Neuronal stem cell (in vitro differentiated cells): ENCODE measurements around the gene HSCB.

Experiments
- DNase-seq: peaks from one replicate; pipeline ENCODE4 v3.0.0-alpha.2; 2013; ENCODE audit warnings: low spot score
- H2AFZ ChIP-seq: one replicate; pipeline ENCODE4 v1.6.1; 2013; ENCODE audit warnings: mild to moderate bottlenecking, low read length, inconsistent platforms
- H2AK5ac ChIP-seq: 2 replicates; pipeline ENCODE4 v1.6.1; 2013; ENCODE audit warnings: low read depth, mild to moderate bottlenecking, inconsistent platforms, low read length, moderate library complexity, mixed read lengths
- H2BK120ac ChIP-seq: 2 replicates; pipeline ENCODE4 v1.6.1; 2013; ENCODE audit warnings: low read depth, mild to moderate bottlenecking, inconsistent platforms, low read length, moderate library complexity, mixed read lengths
- H2BK12ac ChIP-seq: one replicate; pipeline ENCODE4 v1.6.1; 2013; ENCODE audit warnings: low read length, inconsistent platforms
- H2BK15ac ChIP-seq: 2 replicates; pipeline ENCODE4 v1.6.1; 2013; ENCODE audit warnings: mild to moderate bottlenecking, low read length, inconsistent platforms, mixed read lengths
- H2BK5ac ChIP-seq: one replicate; pipeline ENCODE4 v1.6.1; 2013; ENCODE audit warnings: inconsistent platforms, mild to moderate bottlenecking, low read length, moderate library complexity
- H3K14ac ChIP-seq: one replicate; pipeline ENCODE4 v1.6.1; 2013; ENCODE audit warnings: low read length, inconsistent platforms
- H3K18ac ChIP-seq: 2 replicates; pipeline ENCODE4 v1.6.1; 2013; ENCODE audit warnings: low read length, inconsistent platforms
- H3K23ac ChIP-seq: 2 replicates; pipeline ENCODE4 v1.6.1; 2013; ENCODE audit warnings: low read depth, mild to moderate bottlenecking, mixed read lengths, low read length, inconsistent platforms; ENCODE audit not compliant: poor library complexity
- H3K27ac ChIP-seq: replicated peaks from 3 replicates; pipeline ENCODE4 v1.5.1; 2013; ENCODE audit warnings: low read length, inconsistent platforms
- H3K27me3 ChIP-seq, 3 experiments: 2 replicates each; pipeline ENCODE4 v1.6.1; 2013; ENCODE audit warnings: low read length in 3 of 3, mild to moderate bottlenecking in 2 of 3, inconsistent platforms in 1 of 3, low read depth in 1 of 3, mixed read lengths in 1 of 3, moderate library complexity in 1 of 3; ENCODE audit not compliant: control insufficient read depth in 3 of 3, insufficient read depth in 3 of 3
- H3K36me3 ChIP-seq, 2 donors: replicated peaks in 1 of 2; 2 replicates each; pipeline ENCODE4 v1.6.1; 2013; ENCODE audit warnings: low read length in 2 of 2; ENCODE audit not compliant: control insufficient read depth in 2 of 2, insufficient read depth in 2 of 2
- H3K4ac ChIP-seq: 2 replicates; pipeline ENCODE4 v1.6.1; 2013; ENCODE audit warnings: inconsistent platforms, mild to moderate bottlenecking, low read length, moderate library complexity
- H3K4me1 ChIP-seq, 2 donors: 1 replicate in 1 of 2; 2 replicates in 1 of 2; pipeline ENCODE4 v1.6.1; 2013; ENCODE audit warnings: low read length in 2 of 2, low read depth in 1 of 2; ENCODE audit not compliant: control insufficient read depth in 2 of 2, insufficient read depth in 1 of 2
- H3K4me2 ChIP-seq: one replicate; pipeline ENCODE4 v1.6.1; 2013; ENCODE audit warnings: mild to moderate bottlenecking, low read length, inconsistent platforms; ENCODE audit not compliant: insufficient read depth, poor library complexity, severe bottlenecking
- H3K4me3 ChIP-seq, 2 donors: 2 replicates each; pipeline ENCODE4 v1.5.1; 2013; ENCODE audit warnings: low read length in 2 of 2, mild to moderate bottlenecking in 2 of 2, inconsistent platforms in 1 of 2, moderate library complexity in 1 of 2
- H3K79me1 ChIP-seq: one replicate; pipeline ENCODE4 v1.6.1; 2013; ENCODE audit warnings: low read depth, mild to moderate bottlenecking, inconsistent platforms, low read length, moderate library complexity
- H3K9ac ChIP-seq: one replicate; pipeline ENCODE4 v1.6.1; 2013; ENCODE audit warnings: mild to moderate bottlenecking, low read depth, low read length, inconsistent platforms; ENCODE audit not compliant: poor library complexity
- H3K9me3 ChIP-seq, 2 donors: replicated peaks in 1 of 2; 2 replicates each; pipeline versions ENCODE3 to v1.6.1; 2013; ENCODE audit warnings: low read length in 2 of 2, mild to moderate bottlenecking in 2 of 2, inconsistent platforms in 1 of 2, low read depth in 1 of 2, mixed read lengths in 1 of 2, moderate library complexity in 1 of 2; ENCODE audit not compliant: control insufficient read depth in 2 of 2, insufficient read depth in 1 of 2
- H4K8ac ChIP-seq: one replicate; pipeline ENCODE4 v1.6.1; 2013; ENCODE audit warnings: low read depth, mild to moderate bottlenecking, inconsistent platforms, low read length, moderate library complexity
- H4K91ac ChIP-seq: one replicate; pipeline ENCODE4 v1.6.1; 2013; ENCODE audit warnings: low read length, low read depth, mild to moderate bottlenecking, inconsistent platforms; ENCODE audit not compliant: poor library complexity
- WGBS, 2 donors: extraction: QIAGEN DNeasy Blood & Tissue Kit; methylation state at CpG; one replicate each; pipeline ENCODE4 v1.1.7; 2013; ENCODE audit warnings: missing lambda C conversion rate in 2 of 2, mixed read lengths in 1 of 2; ENCODE audit not compliant: insufficient read length in 2 of 2, insufficient replicate concordance in 1 of 2; ENCODE audit errors: extremely low coverage in 2 of 2; 5-methylcytosine and 5-hydroxymethylcytosine counted together

HSCB gene

GRCh38 chr22:28706845-28707244, 35.0 kb upstream of the HSCB start:
- Histone ChIP-seq H3K4me3 (no peak overlapping the region), H2BK12ac (no peak overlapping the region), H3K14ac (no peak overlapping the region), H3K79me1 (no peaks in the 10 kb centered on the region), H2AK5ac (no peak overlapping the region), H2AFZ (no peak overlapping the region), H3K23ac (no peak overlapping the region), H3K27ac (no peak overlapping the region), H3K27me3 (no peaks in the 10 kb centered on the region), H3K36me3 (peaks cover 3 to 78% of the 10 kb centered on the region in 2 donors), H2BK120ac (no peak overlapping the region), H3K18ac (no peak overlapping the region), H4K8ac (no peak overlapping the region), H2BK5ac (no peak overlapping the region), H3K4me2 (no peak overlapping the region), H3K4ac (no peak overlapping the region), H3K9ac (no peak overlapping the region), H2BK15ac (no peak overlapping the region), H3K9me3 (no peaks in the 10 kb centered on the region), H4K91ac (no peak overlapping the region), H3K4me1 (no peaks in the 10 kb centered on the region)
- WGBS, 2 donors = no CpG with 5 or more reads among the region's 6 CpGs
- no peak for DNase-seq

DNA sequence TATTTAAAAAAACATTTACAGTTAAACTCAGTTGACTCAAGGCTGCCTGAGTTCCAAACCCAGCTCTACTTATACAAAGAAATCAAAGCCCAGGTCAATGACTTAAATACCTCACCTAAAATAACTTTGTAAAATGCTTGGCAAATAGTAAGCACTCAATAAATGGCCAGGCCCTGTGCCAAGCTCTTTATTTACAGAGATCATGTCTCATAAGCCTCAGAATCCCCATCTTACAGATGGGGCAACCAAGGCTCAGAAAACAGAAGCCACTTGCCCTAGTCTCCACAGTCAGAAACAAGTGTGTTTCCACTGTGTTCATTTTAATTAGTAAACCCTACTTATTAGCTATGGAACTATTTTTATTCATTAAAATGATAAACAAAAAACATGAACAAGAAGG, 31.7 kb upstream of the HSCB start:
- Histone ChIP-seq H3K4me3 (no peak overlapping the region), H3K18ac (no peak overlapping the region), H4K8ac (no peak overlapping the region), H3K14ac (no peak overlapping the region), H3K23ac (no peak overlapping the region), H2BK12ac (no peak overlapping the region), H3K4ac (no peak overlapping the region), H3K79me1 (no peaks in the 10 kb centered on the region), H3K27me3 (no peaks in the 10 kb centered on the region), H3K27ac (no peak overlapping the region), H3K9ac (no peak overlapping the region), H2BK120ac (no peak overlapping the region), H3K4me2 (no peak overlapping the region), H3K9me3 (peaks cover 0 to 6% of the 10 kb centered on the region in 2 donors), H2AK5ac (no peak overlapping the region), H4K91ac (no peak overlapping the region), H2BK15ac (no peak overlapping the region), H2AFZ (no peak overlapping the region), H2BK5ac (no peak overlapping the region), H3K4me1 (no peaks in the 10 kb centered on the region), H3K36me3 (peaks cover 2 to 74% of the 10 kb centered on the region in 2 donors)
- DNase-seq = no peak

GRCh38 chr22:28710576-28711191, 31.2 kb upstream of the HSCB start:
- H2BK120ac ChIP-seq = no peak overlapping the region
- H3K14ac ChIP-seq = no peak overlapping the region
- H2AFZ ChIP-seq = no peak overlapping the region
- no peaks in the 10 kb centered on the region for H3K27me3 ChIP-seq
- H3K9ac ChIP-seq = no peak overlapping the region
- H2BK15ac ChIP-seq = no peak overlapping the region
- H3K36me3 ChIP-seq = peaks cover 2 to 71% of the 10 kb centered on the region in 2 donors
- H3K4me1 ChIP-seq = no peaks in the 10 kb centered on the region
- H2BK5ac ChIP-seq = no peak overlapping the region
- DNase-seq = no peak
- H3K23ac ChIP-seq = no peak overlapping the region
- no peak overlapping the region for H3K4me3 ChIP-seq
- H3K18ac ChIP-seq = no peak overlapping the region
- H4K8ac ChIP-seq = no peak overlapping the region
- H3K4me2 ChIP-seq = no peak overlapping the region
- no peak overlapping the region for H3K27ac ChIP-seq
- H3K79me1 ChIP-seq = no peaks in the 10 kb centered on the region
- H3K4ac ChIP-seq = no peak overlapping the region
- no peak overlapping the region for H2BK12ac ChIP-seq
- no CpG with 5 or more reads among the region's 3 CpGs for WGBS, 2 donors
- H4K91ac ChIP-seq = no peak overlapping the region
- no peak overlapping the region for H2AK5ac ChIP-seq
- peaks cover 0 to 6% of the 10 kb centered on the region in 2 donors for H3K9me3 ChIP-seq

GRCh38 chr22:28711341-28711740, 30.5 kb upstream of the HSCB start:
- Histone ChIP-seq H2BK15ac (no peak overlapping the region), H2BK120ac (no peak overlapping the region), H3K9me3 (peaks cover 0 to 6% of the 10 kb centered on the region in 2 donors), H3K4me3 (no peak overlapping the region), H3K23ac (no peak overlapping the region), H4K8ac (no peak overlapping the region), H3K4ac (no peak overlapping the region), H3K27me3 (no peaks in the 10 kb centered on the region), H2BK12ac (no peak overlapping the region), H3K27ac (no peak overlapping the region), H3K36me3 (peaks cover 2 to 68% of the 10 kb centered on the region in 2 donors), H4K91ac (no peak overlapping the region), H3K14ac (no peak overlapping the region), H3K4me1 (no peaks in the 10 kb centered on the region), H3K18ac (no peak overlapping the region), H3K9ac (no peak overlapping the region), H3K4me2 (no peak overlapping the region), H3K79me1 (no peaks in the 10 kb centered on the region), H2AK5ac (no peak overlapping the region), H2AFZ (no peak overlapping the region), H2BK5ac (no peak overlapping the region)
- no CpG with 5 or more reads among the region's 2 CpGs for WGBS, 2 donors
- no peak for DNase-seq
